LNCAP (cell line): ENCODE measurements around the gene INS.

ENCODE experiments used
- TF ChIP-seq, protein P1 (sequence below): fragments of 450-650 bp; IDR thresholded peaks from 2 replicates; pipeline ENCODE4 v1.5.1; 2017; ENCODE audit warnings: mild to moderate bottlenecking

INS gene

DNA sequence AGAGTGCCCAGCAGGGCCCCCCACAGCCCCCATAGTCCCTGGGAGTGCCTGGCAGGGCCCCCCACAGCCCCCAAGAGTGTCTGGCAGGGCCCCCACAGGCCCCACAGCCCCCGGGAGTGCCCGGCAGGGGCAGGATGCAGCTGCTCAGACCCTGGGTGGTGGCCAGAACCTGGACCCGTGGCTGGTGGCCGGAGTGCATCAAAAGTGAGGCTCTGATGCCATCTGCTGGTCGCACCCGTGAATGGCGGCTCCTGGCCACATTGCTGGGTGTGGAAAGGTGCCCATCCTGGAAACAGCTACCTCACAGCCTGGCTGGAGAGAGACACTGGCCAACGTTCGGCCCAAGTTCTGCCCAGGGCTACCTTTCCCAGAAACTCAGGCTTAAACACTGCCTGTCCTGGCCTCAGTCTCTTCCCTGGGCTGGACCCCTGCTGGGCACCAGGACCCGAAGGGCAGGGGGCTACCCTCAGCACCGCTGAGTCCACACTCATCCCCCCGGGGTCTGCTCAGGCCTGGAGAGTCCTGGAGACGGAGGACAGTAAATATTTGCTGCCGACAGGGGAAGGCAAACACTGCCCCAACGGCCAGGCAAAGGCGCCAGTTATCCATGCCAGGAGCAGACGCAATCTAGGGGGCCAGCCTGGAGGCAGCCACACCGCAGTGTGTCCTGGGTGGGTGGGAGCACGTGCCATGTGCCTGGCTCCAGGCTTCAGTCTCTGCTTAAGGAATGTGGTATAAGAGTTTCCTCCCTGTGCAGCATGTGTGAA lies 4.4 kb downstream of the INS start:
- TF ChIP-seq, protein P1, sequence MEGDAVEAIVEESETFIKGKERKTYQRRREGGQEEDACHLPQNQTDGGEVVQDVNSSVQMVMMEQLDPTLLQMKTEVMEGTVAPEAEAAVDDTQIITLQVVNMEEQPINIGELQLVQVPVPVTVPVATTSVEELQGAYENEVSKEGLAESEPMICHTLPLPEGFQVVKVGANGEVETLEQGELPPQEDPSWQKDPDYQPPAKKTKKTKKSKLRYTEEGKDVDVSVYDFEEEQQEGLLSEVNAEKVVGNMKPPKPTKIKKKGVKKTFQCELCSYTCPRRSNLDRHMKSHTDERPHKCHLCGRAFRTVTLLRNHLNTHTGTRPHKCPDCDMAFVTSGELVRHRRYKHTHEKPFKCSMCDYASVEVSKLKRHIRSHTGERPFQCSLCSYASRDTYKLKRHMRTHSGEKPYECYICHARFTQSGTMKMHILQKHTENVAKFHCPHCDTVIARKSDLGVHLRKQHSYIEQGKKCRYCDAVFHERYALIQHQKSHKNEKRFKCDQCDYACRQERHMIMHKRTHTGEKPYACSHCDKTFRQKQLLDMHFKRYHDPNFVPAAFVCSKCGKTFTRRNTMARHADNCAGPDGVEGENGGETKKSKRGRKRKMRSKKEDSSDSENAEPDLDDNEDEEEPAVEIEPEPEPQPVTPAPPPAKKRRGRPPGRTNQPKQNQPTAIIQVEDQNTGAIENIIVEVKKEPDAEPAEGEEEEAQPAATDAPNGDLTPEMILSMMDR: peak; percentile 88

GRCh38 chr11:2155511-2155910 lies 5.5 kb downstream of the INS start:
- TF ChIP-seq, protein P1: no peak

DNA sequence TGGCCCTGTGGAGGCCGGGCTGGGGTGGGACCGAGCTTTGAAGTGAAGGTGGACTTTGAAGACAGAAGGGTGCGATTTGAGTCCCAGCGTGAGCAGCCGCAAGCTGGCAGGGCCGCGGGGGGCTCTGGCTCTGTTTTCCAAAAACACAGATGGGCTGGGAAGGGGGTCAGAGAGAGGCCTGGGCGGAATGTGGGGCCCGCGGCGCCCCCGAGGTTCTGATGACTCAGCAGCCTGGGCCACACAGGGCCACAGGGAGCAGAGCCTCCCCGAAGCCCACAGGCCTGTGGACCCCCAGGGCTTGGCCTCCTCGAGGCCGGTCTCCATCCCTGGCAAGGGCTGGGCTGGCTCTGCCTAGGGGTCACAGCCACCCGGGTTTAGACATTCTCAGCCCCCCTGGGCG lies 6.1 kb downstream of the INS start:
- TF ChIP-seq, protein P1: no peak

DNA sequence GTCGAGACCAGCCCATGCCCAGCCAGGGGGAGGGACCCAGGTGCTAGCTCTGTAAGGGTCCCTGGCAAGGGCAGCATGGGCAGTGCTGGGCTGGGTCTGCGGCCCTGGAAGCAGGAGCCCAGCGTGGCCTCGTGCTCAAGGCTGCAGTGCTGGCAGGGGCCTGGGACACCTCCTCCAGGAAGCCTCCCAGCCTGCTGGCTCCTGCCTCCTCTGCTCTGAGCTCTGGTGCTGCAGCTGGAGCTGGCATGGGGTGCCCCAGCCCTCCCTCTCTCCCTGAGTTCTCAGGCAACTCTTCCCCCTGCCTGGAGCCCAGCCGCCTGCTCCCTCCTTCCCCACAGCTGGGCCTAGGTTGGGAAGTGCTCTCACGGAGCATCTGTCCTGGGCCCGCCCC lies 6.8 kb downstream of the INS start:
- TF ChIP-seq, protein P1: no peak

DNA sequence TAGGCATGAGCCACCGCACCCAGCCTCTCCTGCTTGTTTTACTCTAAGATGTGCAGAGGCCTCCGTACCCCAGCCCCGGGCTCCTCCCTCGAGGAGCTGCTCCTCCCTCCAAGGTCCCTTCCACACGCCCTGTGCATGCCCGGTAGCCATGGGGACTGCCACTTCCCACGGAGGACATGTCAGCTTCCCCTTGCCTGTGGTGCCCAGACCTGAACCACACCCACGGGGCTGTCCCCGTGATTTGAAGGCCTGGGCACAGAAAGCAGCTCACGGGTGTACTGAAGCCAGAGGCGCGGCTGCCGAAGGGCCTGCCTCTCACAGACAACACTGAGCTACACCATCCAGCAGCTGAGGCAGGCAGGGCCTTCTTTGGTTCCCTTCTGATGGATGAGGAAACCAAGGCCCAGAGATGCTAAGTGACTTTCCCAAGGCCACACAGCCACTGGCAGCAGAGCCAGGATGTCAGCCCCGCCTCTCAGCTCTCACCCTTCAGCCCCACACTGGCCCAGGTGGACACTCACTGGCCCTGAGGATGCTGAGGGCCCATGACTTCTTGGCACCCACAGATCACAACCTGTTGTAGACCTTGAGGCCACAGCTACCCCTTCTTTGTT lies 7.3 kb downstream of the INS start:
- TF ChIP-seq, protein P1: no peak

DNA sequence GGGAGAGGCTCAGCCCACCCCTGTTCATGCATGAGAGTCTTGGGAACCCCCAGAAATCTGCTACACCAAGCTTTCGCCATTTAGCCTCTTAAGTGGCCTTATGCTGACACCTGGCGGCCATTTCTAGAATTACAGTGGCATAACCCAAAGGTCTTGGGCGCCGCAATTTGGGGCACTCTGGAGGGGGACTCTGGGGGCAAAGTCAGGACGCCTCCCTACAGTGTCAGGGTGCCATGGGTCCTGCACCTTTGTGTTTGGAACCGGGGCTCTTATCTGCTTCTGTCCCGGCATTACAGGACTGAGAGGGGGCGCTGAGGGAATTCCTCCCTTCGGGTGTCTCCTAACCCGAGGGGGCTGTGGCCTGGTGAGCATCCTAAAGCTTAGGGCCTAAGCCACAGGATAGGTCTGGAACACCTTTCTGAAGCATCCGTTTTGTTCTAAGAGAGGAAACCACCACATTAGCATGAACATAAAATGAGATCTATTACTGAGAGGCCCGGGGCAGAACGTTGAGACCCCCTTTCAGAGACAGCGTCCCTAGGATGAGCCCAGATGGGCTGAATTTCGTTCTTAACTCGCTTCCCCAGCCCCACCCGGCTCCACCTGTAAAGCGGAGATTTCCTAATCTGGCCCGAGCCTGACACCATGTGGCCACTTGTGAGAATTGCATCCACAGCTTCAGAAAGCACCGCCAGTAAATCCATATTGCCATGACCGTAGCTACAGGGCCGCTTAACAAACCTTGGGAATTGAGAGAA lies 9.3 kb downstream of the INS start:
- TF ChIP-seq, protein P1: peak; percentile 66

- TF ChIP-seq, protein P1: peak; percentile 56
Observed at GRCh38 chr11:2149864-2150847, 10.9 kb downstream of the INS start.
